Measurements from ENCODE around the gene EFCAB11.

EFCAB11 gene

DNA sequence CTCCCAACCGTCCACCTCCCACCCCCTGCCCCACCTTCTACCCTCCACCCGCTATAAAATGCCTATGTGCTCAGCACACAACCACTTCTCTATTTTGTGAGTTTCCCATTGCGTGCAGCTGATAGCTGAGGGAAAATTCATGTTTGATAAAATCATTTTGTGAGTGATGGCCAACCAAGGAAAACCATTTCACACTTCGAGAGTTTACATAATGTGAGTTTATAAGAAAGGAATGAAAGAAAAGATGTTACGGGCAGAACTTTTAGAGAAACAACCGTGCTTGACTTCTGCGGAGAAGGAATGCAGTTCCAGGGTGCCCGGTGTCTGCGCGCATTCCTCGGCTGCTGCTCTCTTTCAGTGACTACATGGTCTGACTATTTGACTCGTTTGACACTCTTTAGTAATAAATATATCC is 140.9 kb downstream of the EFCAB11 start:
- DNase-seq (ENCODE audit: low spot score): no peak

DNA sequence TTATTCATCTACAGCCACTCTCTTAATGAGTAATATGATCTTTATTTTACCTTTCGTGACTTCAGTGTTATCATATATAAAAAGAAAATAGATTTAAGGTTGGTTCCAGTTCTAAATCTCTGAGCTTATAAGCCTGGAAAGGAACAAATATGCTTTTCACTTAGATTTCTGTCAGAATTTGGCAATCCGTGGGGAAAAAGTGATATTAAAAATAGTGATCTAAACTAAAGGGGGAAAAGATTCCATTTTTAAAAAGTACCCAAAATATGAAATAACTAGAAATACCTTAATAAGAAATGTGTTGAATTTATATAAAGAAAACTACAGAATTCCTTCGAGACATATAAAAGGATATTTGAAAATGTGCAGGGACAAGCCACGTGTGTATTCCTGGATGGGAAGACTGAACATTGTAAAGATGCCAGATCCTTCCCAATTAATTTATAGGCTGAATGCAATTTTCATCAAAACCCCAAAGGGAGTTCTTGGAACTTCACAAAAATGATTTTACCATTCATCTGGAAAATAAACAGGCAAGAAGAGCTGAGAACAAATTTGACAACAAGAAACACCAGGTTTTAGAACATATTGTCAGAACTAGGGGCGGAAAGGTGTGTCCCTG is 142.5 kb downstream of the EFCAB11 start:
- DNase-seq (ENCODE audit: low spot score): no peak

DNA sequence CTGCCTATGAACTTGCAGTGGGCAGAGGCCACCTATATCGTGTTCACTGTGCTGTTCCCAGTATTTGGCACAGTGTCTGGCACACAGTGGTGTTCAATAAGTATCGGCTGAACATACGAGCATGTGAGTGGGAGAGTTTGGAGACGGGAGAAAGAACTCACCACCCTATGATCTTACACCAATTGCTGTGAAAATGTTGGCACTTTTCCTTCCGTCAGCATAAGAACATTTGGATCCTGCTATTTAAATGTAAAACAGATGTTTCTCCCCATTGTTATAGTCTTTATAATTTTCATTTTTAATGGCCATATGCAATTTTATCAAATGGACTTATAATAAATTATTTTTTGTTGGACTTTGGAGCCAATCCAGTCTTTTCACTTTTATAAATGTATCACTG is 144.4 kb downstream of the EFCAB11 start:
- DNase-seq (ENCODE audit: low spot score): no peak

DNA sequence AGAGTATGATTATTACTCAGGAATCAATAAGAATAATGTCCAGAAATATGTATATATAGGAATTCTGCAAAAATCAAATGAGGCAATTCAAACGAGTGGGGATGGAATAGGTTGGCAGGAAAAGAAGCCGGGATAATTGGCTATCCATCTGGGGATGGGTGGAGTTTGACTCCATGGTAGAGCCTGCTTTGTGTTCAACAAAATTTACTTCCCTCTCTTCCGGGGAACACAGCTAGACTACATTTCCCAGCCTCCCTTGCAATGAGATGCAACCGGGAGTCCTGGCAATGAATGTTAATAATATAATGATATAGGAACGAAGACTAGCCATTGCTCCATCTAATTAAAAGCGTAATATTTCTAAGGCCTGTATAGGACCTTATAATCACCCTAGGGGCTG is 146.6 kb downstream of the EFCAB11 start:
- DNase-seq (ENCODE audit: low spot score): no peak

DNA sequence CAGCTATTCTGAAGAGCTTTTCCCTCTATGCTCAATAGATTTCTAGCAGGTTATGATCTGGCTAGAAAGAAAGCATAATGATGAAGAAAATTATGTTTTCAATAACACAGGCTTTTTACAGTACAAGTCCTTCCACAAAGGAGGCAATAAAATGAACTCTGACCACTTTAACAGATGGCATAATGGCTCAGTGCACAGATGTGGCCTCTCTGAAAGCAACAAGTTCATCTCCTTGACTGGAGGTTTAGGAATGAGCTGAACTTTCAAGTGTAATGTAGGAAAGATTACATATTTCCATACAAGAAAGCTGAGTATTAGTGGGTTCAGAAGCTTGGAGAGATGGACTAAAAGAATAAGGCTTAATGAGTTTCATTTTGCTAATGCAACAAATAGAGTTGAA is 147.4 kb downstream of the EFCAB11 start:
- no peak for DNase-seq (ENCODE audit: low spot score)

DNA sequence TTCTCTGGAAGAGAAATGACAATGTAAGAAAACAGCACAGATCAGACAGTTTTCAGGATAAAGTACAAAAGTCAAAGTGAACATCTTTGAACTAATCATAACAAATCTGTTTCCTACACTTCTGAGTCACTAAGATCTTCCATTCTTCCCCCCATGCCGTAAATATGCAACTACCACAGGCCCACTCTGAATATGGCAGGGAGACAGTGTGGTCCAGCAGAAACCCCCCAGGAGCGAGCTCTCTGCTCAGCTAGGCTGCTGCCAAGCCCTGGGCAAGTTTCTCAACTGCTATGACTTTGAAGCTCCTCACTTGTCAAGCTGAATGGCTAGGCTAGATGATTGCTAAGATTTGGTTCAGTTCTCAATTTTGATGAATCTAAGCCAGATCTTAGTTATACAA is 148.1 kb downstream of the EFCAB11 start:
- DNase-seq (ENCODE audit: low spot score): no peak

DNA sequence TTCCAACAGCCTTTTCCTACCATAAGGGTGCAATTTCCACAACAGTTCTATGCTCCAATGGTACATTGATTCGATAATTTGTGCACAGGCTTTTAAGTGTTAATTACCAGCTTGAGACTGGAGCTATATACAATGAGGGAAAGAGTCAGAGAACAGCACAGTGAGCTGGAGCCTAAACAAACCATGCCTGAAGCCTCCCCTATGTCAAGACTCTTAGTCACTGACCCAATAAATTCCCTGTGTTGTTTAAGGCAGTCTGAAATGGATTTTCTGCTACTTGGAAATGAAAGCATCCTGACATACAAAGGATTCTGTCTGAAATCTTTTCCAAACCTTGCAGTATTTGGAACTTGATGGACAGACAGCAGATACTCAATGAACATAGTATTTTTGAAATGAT is 149.0 kb downstream of the EFCAB11 start:
- DNase-seq (ENCODE audit: low spot score): no peak

DNA sequence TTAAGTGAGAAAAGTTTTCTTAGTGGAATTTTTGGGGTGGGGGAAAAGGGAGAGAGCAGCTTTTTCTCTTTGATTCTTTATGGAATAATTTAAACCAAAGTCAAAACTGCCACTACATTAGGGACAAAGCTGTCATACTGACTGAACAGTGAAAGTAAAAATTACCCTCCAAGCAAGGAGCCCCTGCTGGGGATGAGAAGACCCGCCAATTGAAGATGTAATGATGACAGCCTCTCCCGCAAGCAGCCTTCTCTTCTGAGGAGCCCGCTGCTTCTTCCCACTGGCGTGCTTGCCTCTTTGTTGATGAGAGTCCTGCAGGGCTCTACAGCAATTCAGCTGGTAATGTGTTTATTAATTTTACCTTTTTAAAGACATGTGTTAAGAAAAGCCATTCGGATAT is 151.0 kb downstream of the EFCAB11 start:
- DNase-seq (ENCODE audit: low spot score): no peak

DNA sequence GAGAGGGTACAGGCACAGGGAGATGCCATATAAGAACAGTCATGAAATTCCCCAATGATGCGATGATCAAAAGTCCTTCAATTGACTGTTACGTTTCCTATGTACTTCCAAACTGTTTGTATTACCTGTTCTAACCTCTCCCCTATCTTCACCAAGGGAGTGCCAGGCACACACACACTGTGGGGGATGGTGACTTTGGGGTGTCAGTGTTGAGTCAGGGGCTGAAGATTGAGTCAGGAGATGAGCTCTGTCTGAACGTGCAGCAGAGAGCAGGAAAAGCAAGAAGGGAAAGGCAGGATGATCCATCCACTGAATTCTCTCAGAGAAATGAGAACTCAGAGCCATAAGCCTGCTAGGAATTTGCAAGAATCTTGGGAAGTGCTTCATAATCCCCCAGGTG is 153.4 kb downstream of the EFCAB11 start:
- no peak for DNase-seq (ENCODE audit: low spot score)

DNA sequence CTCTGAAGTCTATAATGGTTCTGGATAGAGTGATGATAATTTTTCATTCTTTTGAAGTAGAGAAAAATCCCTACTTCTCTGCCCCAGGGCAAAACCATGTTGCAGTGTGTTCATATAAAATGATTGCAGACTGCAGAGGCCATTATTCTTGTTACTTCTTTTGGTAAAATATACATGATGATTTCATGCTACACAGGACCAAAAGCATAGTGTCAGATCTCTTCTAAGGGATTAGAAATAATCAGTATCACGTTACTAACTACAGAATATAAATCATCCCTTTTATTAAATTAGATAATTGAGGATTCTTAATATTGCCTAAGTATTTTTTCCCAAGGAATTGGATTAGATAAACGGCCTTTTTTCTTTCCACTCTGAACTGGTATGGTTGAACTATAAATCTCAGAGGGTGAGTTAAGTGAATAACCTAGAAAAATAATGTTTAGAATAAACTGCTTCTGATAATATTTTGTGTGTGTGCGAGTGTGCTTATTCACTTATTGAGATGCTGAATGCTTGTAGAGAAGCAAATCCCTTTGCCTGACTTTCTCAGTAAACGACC is 156.2 kb downstream of the EFCAB11 start:
- no peak for DNase-seq (ENCODE audit: low spot score)

DNA sequence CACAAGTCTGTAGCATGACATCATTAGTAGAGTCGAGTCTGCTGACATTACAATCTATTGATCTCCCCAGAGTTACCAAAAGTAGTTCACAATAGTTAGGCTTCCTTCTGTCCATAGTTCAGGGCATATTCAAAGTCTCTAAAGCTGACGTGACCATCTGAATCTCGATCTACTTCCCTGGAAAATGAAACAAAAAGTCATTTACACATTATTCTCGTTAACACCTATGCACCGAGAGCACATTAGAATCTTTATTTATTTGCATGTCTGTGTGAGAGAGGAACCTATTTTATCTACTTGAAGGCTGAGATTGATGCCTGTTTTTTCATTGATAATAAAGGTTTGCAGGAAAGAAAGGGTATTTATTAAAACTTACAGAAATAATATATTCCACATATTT is 157.4 kb downstream of the EFCAB11 start:
- DNase-seq (ENCODE audit: low spot score): no peak

DNA sequence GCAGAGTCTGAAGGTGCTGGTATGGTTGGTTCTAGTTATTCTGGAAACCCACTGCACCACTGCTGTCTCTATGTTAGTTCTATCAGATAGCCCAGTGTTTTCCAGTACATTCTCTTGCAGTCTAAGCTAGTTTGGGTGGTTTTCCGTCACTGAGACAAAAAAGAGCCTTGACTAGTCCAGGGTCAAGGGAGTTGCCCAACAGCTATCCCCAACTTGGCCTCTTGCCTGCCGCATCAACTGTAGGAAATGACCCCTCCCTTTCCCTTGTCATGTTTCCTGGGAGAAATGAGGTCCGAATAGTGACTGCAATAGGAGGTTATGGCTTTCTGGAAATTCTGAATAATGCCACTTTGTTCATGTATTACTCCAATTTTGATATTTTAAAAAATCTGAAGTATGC is 160.4 kb downstream of the EFCAB11 start:
- DNase-seq (ENCODE audit: low spot score): no peak

DNA sequence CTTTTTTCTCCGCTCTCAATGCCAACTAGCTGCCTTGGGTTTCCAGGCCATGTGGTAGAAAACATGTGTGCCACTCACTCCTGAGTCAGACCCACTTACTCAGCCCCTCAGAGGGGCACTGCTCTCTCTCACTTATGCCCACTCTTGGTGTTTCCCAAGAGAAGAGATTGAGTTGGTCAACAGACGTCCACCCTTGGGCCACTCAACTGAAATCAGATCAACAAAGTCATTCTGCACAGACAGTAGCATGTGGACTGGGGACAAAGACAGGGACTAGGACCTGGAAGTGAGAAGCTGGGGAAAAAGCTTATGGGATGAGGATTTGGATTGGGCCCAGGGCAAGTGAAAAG is 161.2 kb downstream of the EFCAB11 start:
- no peak for DNase-seq (ENCODE audit: low spot score)

DNA sequence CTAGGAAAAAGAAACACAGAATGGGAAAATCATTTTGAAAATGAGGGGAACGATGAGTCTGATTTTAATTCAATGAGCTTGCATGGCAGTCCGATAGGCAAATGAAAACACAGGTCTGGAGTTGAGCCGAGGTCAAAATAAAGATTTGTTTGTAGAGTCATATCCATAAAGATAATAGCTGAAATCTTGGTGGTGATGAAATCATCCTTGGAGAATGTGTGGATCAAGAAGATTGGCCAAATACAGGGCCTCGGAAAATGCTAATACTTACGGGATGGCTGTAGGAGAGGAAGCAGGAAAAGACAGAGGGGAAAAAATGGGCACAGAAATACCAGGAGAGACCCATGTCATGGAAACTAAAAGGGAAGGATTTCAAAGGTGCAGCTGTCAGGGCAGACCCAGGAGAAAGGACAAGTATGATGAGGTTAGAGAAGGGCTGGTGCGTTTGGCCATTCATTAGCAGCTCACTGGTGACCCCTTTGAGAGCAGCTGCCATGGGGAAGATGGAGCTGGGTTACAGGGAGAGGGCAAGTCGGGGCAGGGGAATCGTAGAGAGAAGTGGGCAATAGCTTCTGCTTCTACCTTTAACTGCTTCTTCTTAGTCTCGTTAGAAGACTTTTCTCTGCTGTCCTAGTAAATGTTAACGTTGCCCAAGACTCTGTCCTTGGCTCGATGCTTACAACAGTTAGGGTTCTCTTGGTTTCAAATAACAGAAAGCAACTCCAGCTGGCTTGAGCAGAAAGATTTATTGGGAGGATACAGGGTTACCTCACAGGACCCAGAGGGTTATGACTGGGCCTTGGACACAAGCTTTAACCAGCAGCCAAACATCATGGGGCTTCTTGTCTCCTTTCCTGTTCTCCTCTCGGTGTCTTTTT is 161.8 kb downstream of the EFCAB11 start:
- no peak for DNase-seq (ENCODE audit: low spot score)

DNA sequence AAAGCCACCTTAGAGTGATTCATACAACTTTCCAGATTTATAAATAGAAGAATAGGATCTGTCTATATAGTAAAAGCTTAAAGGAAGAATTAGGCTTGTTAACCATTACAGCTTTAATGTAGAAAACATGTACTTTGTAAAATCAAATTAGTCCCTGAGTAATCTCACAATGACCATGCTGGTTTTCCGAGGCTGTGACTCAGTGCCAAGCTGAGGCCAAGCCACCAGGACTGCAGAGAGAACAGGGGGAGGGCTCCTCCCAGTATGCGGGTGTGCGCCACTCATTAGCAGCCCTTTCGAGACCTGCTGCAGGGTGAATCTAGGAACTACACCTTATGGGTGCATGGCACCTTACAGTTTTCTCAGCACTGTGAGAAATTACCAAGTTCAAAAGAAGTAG is 167.0 kb downstream of the EFCAB11 start:
- DNase-seq (ENCODE audit: low spot score): no peak

DNA sequence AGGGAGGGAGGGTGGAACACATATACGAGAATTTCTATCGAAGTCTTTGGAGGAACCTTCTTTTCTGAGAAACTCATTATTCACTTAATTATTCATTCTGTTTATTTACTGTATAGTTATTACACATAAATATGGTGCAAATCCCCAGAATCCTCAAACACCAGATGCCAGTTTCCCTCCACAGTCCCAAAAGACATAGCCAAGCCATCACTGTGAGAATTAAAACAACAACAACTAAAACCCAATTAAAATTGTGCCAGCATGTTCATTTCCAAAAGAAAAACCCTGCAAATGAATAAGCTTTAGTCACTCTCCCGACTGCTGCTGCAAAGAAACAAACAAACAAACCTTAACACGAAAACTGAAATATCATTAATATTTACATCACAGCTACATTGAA is 173.5 kb downstream of the EFCAB11 start:
- DNase-seq (ENCODE audit: low spot score): no peak

DNA sequence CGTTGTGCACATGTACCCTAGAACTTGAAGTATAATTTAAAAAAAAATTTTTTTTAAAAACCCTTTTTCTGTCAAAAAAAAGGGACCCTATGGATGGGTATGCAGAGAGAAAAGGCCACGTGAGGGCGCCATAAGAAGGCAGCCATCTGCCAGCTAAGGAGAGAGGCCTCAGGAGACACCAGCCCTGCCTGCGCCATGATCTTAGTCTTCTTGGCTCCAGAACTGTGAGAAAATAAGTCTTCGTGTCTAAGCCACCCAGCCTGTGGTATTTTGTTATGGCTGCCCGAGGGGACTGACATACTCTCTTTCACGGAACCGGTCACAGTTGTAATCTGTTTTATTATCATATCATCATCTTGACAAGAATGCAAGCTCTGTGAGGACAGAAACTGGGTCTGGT is 174.8 kb downstream of the EFCAB11 start:
- DNase-seq (ENCODE audit: low spot score): no peak

DNA sequence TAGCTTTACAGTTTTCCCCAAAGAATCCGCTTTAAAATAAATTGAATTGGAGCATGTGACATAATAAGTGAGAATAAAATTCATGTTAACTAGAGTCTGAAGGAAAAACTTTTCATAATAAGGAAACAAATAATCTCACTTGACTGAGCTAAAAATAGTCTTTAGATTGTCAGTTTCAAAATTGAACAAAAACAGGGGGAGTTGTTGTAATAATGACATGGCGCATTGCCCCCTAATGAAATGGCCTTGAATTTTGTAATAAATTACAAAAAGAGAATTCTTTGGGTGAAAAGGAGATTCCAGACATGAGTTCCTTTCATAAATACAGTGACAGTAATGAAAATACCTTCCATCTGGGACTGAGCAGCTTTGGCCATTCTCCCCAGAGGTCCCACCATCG is 178.6 kb downstream of the EFCAB11 start:
- DNase-seq (ENCODE audit: low spot score): no peak

DNA sequence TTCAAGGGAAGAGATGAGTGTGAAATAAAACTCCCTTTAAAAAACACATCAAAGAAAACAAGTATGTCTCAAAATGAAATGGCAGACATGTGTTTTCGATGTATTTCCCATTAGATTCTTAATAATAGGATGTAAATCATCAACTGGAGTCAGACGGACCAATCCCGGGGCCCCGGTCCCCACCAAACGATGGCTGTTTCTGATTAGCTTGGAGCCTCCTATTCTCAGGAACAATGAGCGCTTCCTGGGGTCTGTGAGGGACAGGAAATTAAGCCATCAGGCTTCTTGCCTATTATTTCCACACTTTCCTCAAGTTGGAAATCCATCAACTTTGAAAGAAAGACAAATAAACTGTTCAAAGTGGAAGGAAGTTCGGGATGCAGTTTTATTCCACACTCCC is 179.4 kb downstream of the EFCAB11 start:
- no peak for DNase-seq (ENCODE audit: low spot score)

DNA sequence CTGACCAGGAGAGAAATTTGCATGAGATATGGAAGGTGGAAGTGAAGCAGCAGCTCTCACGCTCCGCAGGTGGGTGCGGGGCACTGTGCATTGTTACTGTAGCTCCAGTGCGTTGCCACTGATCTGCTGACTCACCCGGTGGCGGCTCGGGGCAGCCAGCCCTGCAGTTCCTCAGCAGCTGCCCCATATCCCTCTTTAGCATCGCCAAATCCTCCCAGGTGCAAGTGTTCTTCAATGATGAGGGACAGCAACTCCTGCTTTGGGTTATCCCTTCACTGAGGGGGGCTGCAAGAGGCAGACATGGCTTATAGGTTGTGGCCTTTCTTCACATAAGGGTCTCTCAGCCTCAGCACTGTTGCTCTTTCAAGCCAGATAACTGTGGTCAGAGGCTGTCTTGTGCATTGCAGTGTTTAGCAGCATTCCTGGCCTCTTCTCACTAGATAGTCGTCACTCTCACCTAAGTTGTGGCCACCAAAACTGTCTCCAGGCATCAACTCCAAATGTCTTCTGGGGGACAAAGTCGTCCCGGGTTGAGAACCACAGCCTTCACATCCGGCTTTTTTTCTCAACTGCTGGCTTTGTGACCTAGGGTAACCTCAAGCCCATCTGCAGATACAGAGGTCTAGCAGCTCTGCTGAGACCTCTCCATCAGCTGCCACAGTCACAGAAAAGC is 180.8 kb downstream of the EFCAB11 start:
- peak; percentile 45 for DNase-seq (ENCODE audit: low spot score)

DNA sequence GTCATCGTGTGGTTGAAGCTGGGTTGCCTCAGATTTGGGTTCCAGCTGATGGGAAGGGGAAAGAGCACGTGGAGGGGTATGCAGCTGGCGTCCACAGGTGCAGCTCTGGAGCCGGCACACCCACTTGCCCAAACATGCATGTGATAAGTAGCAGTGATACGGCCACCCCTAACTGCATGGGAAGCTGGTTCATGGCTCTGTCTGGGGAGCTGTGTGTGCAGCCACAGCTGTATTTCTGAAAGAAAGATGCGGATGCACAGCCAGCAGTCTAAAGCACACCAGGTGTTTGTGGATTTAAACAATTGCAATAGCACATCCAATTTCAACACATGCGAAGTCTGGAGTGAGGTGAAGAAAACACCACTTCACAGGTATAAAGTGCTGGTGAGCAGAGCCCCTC is 181.4 kb downstream of the EFCAB11 start:
- DNase-seq (ENCODE audit: low spot score): no peak

DNA sequence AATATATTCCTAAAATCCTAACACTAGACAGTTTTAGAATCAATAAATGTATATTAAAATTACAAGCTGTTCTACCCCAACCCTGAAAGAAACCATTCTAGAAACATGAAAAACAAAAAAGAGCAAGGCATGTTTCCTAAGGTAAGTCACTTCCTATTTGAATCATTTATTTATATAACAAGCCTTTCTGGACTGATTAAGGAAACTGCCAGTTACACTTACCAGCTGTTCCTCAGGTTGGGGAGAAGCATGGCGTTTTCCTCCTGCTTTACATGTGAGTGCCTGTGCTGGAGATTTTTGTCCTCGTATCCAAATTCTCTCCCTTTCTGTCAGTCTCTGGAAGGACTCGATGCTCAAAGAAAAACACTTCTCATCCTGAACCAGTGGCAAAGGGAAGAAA is 183.3 kb downstream of the EFCAB11 start:
- no peak for DNase-seq (ENCODE audit: low spot score)

DNA sequence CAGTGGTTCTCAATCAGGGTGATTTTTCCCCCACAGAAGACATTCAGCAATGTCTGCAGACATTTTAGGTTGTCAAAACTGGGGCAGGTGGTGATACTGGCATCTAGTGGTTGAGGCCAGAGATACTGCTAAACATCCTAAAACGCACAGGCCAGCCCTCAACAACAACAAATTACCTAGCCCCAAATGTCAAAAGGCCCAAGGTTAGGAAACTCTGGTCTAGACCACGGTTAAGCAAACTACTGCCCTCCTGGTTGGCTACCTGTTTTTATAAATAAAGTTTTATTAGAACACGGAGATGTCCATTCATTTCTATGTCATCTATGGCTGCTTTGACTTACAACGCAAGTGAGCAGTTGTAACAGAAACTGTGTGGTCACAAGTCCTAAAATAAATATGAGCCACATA is 186.7 kb downstream of the EFCAB11 start:
- peak; percentile 80 for DNase-seq (ENCODE audit: low spot score)

All from CD4-positive, alpha-beta T cell treated with Interleukin-15 for 4 hours (primary cell).